ENCODE results near the gene ZC2HC1B.

- no peak for TF ChIP-seq EZH2 (IDR thresholded peaks at IDR 0.05; ENCODE audit: insufficient read depth, poor library complexity, severe bottlenecking)
- no peak for TF ChIP-seq EZH2phosphoT487 (IDR thresholded peaks at IDR 0.05; ENCODE audit: insufficient read depth, low read depth)
These were observed 35.7 kb upstream of the ZC2HC1B start for GRCh38 chr6:143828572-143828971.

Measured in GM23248 (cell line).